CD14-positive monocyte (primary cell): Measurements from ENCODE around the gene PLEKHG2. TPM values are rescaled to one million over a fixed set of nuclear protein-coding genes. Genes with fewer than 3 reads are reported as not detected.

Experiments
- DNase-seq, 3 donors: peaks; one replicate each; pipeline ENCODE4 v3.0.0-alpha.2; 2011 to 2022
- H2AFZ ChIP-seq: 2 replicates; pipeline ENCODE4 v1.6.0; 2012; ENCODE audit warnings: mild to moderate bottlenecking, low read depth, low read length, inconsistent platforms; ENCODE audit not compliant: insufficient read depth, poor library complexity, severe bottlenecking
- H3K27ac ChIP-seq, 2 donors: 1 replicate in 1 of 2; 2 replicates in 1 of 2; pipeline ENCODE4 v1.5.1; 2012 to 2013; ENCODE audit warnings: low read length in 2 of 2, control low read depth in 1 of 2, inconsistent platforms in 1 of 2, low read depth in 1 of 2, mild to moderate bottlenecking in 1 of 2
- H3K27me3 ChIP-seq, 2 donors: one replicate each; pipeline versions ENCODE4 v1.6.0 to v1.6.1; 2011 to 2013; ENCODE audit warnings: low read length in 2 of 2; ENCODE audit not compliant: control insufficient read depth in 2 of 2, insufficient read depth in 2 of 2
- H3K36me3 ChIP-seq, 2 donors: replicated peaks in 1 of 2; 1 replicate in 1 of 2; 2 replicates in 1 of 2; pipeline versions ENCODE4 v1.5.1 to v1.6.1; 2012 to 2013; ENCODE audit warnings: low read length in 2 of 2, control low read depth in 1 of 2, inconsistent platforms in 1 of 2, mild to moderate bottlenecking in 1 of 2; ENCODE audit not compliant: insufficient read depth in 2 of 2, control insufficient read depth in 1 of 2
- H3K4me1 ChIP-seq, 2 donors: 1 replicate in 1 of 2; 2 replicates in 1 of 2; pipeline versions ENCODE4 v1.5.1 to v1.6.1; 2012 to 2013; ENCODE audit warnings: low read length in 2 of 2, control low read depth in 1 of 2, inconsistent platforms in 1 of 2, mild to moderate bottlenecking in 1 of 2, moderate library complexity in 1 of 2; ENCODE audit not compliant: insufficient read depth in 2 of 2, control insufficient read depth in 1 of 2
- H3K4me2 ChIP-seq: replicated peaks from 2 replicates; pipeline ENCODE3; 2012; ENCODE audit warnings: low read length, moderate library complexity, mild to moderate bottlenecking; ENCODE audit not compliant: poor library complexity, severe bottlenecking; ENCODE audit errors: extremely low read depth
- H3K4me3 ChIP-seq, 3 experiments: fragments of 200-600 bp in 1 of 3; sonication (generic) in 1 of 3; replicated peaks in 1 of 3; 1 replicate in 2 of 3; 2 replicates in 1 of 3; pipeline ENCODE4 v1.5.1; 2011 to 2013; ENCODE audit warnings: low read length in 3 of 3, mild to moderate bottlenecking in 3 of 3, control low read depth in 2 of 3, low read depth in 2 of 3, inconsistent platforms in 1 of 3, moderate library complexity in 1 of 3
- H3K79me2 ChIP-seq: 2 replicates; pipeline ENCODE4 v1.6.0; 2012; ENCODE audit warnings: mild to moderate bottlenecking, control low read depth, inconsistent platforms, low read length, moderate library complexity; ENCODE audit not compliant: insufficient read depth
- H3K9ac ChIP-seq: 2 replicates; pipeline ENCODE4 v1.6.0; 2017; ENCODE audit warnings: low read length, mild to moderate bottlenecking; ENCODE audit not compliant: insufficient read depth, poor library complexity, severe bottlenecking
- H3K9me3 ChIP-seq, 2 donors: replicated peaks in 1 of 2; 1 replicate in 1 of 2; 2 replicates in 1 of 2; pipeline versions ENCODE4 v1.5.1 to v1.6.1; 2012 to 2013; ENCODE audit warnings: low read length in 2 of 2, control low read depth in 1 of 2; ENCODE audit not compliant: control insufficient read depth in 1 of 2, insufficient read depth in 1 of 2
- H4K20me1 ChIP-seq: 2 replicates; pipeline ENCODE4 v1.6.0; 2012; ENCODE audit warnings: mild to moderate bottlenecking, low read length, control low read depth, moderate library complexity; ENCODE audit not compliant: insufficient read depth
- H3K27ac Mint-ChIP-seq, 7 donors: one replicate each; pipeline ENCODE4 v1.8.0; 2020; ENCODE audit warnings: mild to moderate bottlenecking in 7 of 7, mixed read lengths in 7 of 7, moderate library complexity in 6 of 7, inconsistent platforms in 2 of 7
- H3K27me3 Mint-ChIP-seq, 3 donors: one replicate each; pipeline ENCODE4 v1.8.0; 2021 to 2022; ENCODE audit warnings: low read depth in 3 of 3, mild to moderate bottlenecking in 3 of 3, mixed read lengths in 3 of 3, moderate library complexity in 3 of 3, inconsistent platforms in 1 of 3
- H3K36me3 Mint-ChIP-seq, 2 donors: one replicate each; pipeline ENCODE4 v1.8.0; 2020; ENCODE audit warnings: mixed read lengths in 2 of 2, inconsistent platforms in 1 of 2, mild to moderate bottlenecking in 1 of 2
- H3K4me1 Mint-ChIP-seq: one replicate; pipeline ENCODE4 v1.8.0; 2020; ENCODE audit warnings: mild to moderate bottlenecking, mixed read lengths
- H3K4me3 Mint-ChIP-seq, 2 donors: one replicate each; pipeline ENCODE4 v1.8.0; 2020; ENCODE audit warnings: mild to moderate bottlenecking in 2 of 2, mixed read lengths in 2 of 2, moderate library complexity in 1 of 2
- H3K9me3 Mint-ChIP-seq, 7 donors: one replicate each; pipeline ENCODE4 v1.8.0; 2020 to 2022; ENCODE audit warnings: mixed read lengths in 7 of 7, mild to moderate bottlenecking in 6 of 7, moderate library complexity in 6 of 7, inconsistent platforms in 2 of 7
- WGBS: methylation state at CpG from one replicate; pipeline ENCODE4 v1.1.5; 2013; ENCODE audit warnings: missing lambda C conversion rate; ENCODE audit not compliant: insufficient coverage; 5-methylcytosine and 5-hydroxymethylcytosine counted together
- intact Hi-C, 2 donors: fragments of 100-400 bp; cut with micrococcal nuclease; formaldehyde crosslinking; loops; one replicate each; pipeline versions ENCODE4 v1.15.0 to v1.15.1; 2023
- polyA plus RNA-seq, 3 donors: library from polyadenylated mRNA; depleted of rRNA in 1 of 3; unstranded in 2 of 3; stranded (reverse) in 1 of 3; fragments of 300-500 nt in 2 of 3; fragments of >200 nt in 1 of 3; fragmentation: Illumina TruSeq in 2 of 3; gene quantifications; 1 replicate in 2 of 3; 2 replicates in 1 of 3; pipeline ENCODE4 v1.2.3, GENCODE V29; 2012 to 2021
- TF ChIP-seq, protein P1 (sequence below): fragments of 200-600 bp; IDR thresholded peaks from one replicate; pipeline ENCODE4 v1.8.0; 2022; ENCODE audit warnings: antibody characterized with exemption, mild to moderate bottlenecking

The PLEKHG2 gene
- polyA plus RNA-seq, 3 donors: 0.73 to 202 (median 1.2) TPM

GRCh38 chr19:39423258-39424086 is 11.0 kb downstream of the PLEKHG2 start:
- Histone ChIP-seq H3K9ac (no peak overlapping the region), H3K4me1 (no peaks in the 10 kb centered on the region), H2AFZ (no peak overlapping the region), H3K9me3 (no peaks in the 10 kb centered on the region), H3K36me3 (peaks cover 30 to 52% of the 10 kb centered on the region in 2 donors), H3K4me3 (no peak overlapping the region), H3K4me2 (no peak overlapping the region), H3K27ac (no peak overlapping the region), H4K20me1 (peaks cover 22% of the 10 kb centered on the region), H3K79me2 (no peaks in the 10 kb centered on the region), H3K27me3 (peaks cover 0 to 2% of the 10 kb centered on the region in 2 donors)
- H3K36me3 Mint-ChIP-seq: peaks cover 37 to 49% of the 10 kb centered on the region in 2 donors
- H3K27me3 Mint-ChIP-seq: peaks cover 0 to 4% (median 1%) of the 10 kb centered on the region in 3 donors
- TF ChIP-seq, protein P1, sequence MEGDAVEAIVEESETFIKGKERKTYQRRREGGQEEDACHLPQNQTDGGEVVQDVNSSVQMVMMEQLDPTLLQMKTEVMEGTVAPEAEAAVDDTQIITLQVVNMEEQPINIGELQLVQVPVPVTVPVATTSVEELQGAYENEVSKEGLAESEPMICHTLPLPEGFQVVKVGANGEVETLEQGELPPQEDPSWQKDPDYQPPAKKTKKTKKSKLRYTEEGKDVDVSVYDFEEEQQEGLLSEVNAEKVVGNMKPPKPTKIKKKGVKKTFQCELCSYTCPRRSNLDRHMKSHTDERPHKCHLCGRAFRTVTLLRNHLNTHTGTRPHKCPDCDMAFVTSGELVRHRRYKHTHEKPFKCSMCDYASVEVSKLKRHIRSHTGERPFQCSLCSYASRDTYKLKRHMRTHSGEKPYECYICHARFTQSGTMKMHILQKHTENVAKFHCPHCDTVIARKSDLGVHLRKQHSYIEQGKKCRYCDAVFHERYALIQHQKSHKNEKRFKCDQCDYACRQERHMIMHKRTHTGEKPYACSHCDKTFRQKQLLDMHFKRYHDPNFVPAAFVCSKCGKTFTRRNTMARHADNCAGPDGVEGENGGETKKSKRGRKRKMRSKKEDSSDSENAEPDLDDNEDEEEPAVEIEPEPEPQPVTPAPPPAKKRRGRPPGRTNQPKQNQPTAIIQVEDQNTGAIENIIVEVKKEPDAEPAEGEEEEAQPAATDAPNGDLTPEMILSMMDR: no peak
- intact Hi-C loops: no loop called here
- peak overlapping the region in 4 of 7 donors; percentile 5 to 80 (median 60) for H3K27ac Mint-ChIP-seq
- peaks cover 0 to 2% (median 0%) of the 10 kb centered on the region in 7 donors for H3K9me3 Mint-ChIP-seq
- no peak for DNase-seq
- peaks cover 1% of the 10 kb centered on the region for H3K4me1 Mint-ChIP-seq
- no peak overlapping the region for H3K4me3 Mint-ChIP-seq
- 92% methylated on average over 22 of the region's 35 CpGs for WGBS

- H3K4me3 ChIP-seq: no peak overlapping the region
- TF ChIP-seq, protein P1: no peak
- peaks cover 0 to 7% of the 10 kb centered on the region in 2 donors for H3K27me3 ChIP-seq
- H3K79me2 ChIP-seq: no peaks in the 10 kb centered on the region
- peaks cover 0 to 2% of the 10 kb centered on the region in 2 donors for H3K4me1 ChIP-seq
- peak overlapping the region in 1 of 7 donors; percentile 5 for H3K27ac Mint-ChIP-seq
- no peak overlapping the region for H3K4me2 ChIP-seq
- H3K9ac ChIP-seq: no peak overlapping the region
- peaks cover 25 to 44% of the 10 kb centered on the region in 2 donors for H3K36me3 ChIP-seq
- 91% methylated on average over 11 of the region's 16 CpGs for WGBS
- no peaks in the 10 kb centered on the region for H3K9me3 ChIP-seq
- H3K4me1 Mint-ChIP-seq: no peaks in the 10 kb centered on the region
- H4K20me1 ChIP-seq: peaks cover 22% of the 10 kb centered on the region
- peaks cover 2 to 6% (median 4%) of the 10 kb centered on the region in 3 donors for H3K27me3 Mint-ChIP-seq
- peaks cover 29 to 39% of the 10 kb centered on the region in 2 donors for H3K36me3 Mint-ChIP-seq
- no peak overlapping the region for H3K4me3 Mint-ChIP-seq
- H2AFZ ChIP-seq: no peak overlapping the region
- H3K27ac ChIP-seq: no peak overlapping the region
- H3K9me3 Mint-ChIP-seq: peaks cover 0 to 2% (median 0%) of the 10 kb centered on the region in 7 donors
- DNase-seq: no peak
- intact Hi-C loops: no loop called here
These were observed 12.5 kb downstream of the PLEKHG2 start for GRCh38 chr19:39424934-39425333.
